Measurements from ENCODE around the gene NUDT10.

The NUDT10 gene

DNA sequence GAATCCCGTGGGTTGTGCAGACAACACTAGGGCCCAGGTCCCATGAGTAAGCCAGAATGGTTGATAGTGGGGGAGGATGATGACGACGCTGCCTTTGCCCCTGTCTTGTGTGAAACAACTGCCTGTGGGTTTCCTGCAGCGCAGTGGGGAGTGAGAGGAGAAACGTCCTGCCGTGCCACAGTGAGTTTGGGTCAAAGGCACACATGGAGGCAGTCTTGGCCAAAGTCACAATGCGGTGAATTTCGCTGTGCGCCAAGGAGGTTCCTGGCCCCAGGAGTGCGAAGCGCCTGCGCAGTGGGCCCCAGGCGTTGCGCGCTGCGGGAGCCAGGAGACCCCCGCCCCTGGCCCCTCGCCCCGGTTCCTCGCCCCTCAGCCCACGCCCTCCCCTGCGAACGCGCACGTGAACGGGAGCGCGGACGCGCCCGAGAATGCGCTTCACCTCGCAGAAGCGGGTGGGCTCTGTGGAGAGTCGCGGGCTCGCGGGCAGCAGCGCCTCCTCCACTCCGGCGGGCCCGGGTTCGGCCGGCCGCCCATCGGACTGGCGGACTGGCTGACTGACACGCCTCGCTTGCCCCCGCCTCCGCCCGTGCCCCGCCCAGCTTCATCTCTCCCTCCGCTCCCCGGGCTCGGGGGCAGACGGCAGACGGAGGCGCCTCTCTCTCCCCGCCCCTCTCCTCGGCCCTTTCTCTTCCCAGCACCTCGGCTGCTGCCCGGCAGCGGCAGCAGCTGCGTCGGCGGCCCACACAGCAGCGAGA, at the start of gene NUDT10:
TSS of gene NUDT10 (plus strand) at position 635 of the 755 bp plus-strand sequence. CDS start 144 bp downstream, outside the sequence.
- DNase-seq, result peak; percentile 75

DNA sequence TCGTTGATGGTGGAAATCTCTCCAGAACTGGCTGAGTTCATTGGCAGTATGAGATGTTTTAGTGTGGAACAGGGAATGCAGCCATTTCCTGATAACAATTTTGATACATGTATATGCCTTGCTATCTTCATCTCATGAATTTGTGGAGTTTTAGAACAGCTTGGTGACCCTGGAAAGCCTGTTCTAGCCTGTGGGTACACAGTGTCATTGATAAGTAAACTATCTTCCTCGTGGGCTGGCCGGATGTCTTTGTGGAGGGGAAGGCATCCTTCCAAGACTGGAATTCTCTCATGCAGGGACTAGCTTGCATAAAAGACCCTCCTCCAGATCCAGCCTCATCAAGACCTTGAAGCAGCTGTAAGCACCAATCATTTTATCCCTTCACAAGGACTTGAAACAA, 40.2 kb upstream of the NUDT10 start:
- DNase-seq, result no peak

DNA sequence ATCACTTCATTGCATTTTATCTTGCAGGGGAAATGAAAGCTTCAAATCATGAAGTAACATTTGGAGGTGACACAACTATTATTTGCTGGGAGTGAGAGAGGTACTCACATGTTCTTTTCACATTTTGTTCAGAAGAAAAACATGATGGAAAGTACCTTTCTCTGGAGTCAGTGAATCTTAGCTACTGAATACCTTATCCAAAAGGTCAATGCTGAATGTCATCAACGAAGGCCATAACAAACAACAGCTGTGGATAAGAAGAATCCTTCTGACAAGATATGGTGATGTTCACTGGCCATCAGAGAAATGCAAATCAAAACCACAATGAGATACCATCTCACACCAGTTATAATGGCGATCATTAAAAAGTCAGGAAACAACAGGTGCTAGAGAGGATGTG, 36.5 kb upstream of the NUDT10 start:
- DNase-seq, result no peak

DNA sequence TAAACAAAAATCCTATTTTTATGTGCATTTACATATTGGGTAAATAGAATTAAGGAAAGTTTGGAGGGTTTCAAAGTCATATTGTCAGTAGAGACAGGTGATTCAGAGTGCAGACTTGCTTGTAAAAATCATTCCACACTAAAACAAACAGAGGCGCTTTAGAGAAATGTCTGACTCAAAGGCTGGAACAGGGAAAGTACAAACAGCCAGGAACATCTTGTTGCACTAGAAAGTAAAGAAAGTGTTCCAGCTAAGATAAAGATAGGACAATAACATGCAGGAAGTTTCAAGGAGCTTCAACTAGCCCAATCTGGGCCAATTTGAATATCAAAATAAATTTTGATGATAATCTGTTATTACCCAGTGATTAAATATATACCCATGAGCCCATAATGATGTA, 16.4 kb upstream of the NUDT10 start:
- no peak for DNase-seq

DNA sequence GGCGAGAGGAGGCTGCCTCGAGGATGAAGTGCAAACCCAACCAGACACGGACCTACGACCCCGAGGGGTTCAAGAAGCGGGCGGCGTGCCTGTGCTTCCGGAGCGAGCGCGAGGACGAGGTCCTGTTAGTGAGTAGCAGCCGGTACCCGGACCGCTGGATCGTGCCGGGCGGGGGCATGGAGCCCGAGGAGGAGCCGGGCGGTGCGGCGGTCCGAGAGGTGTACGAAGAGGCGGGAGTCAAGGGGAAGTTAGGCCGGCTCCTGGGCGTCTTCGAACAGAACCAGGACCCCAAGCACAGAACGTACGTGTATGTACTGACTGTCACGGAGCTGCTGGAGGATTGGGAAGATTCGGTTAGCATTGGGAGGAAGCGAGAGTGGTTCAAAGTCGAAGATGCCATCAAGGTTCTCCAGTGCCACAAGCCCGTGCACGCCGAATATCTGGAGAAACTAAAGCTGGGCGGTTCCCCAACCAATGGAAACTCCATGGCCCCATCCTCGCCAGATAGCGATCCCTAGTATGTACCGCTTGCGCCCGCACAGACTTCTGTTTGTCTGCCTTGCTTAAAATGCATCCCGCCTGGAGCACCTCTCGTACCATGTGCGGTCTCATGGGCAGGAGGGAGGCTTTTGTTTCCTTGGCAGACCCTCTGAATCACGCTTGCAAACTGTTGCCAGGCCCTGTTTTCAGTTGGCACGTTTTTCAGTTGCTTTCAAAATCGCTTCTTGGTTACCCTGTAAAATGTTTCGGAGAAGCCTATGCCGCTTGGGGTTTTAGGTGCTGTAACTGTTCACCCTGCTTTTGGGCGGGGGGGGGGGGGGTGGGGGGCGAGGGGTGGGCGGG, 542 bp downstream of the NUDT10 start:
- DNase-seq, result peak; percentile 59

DNA sequence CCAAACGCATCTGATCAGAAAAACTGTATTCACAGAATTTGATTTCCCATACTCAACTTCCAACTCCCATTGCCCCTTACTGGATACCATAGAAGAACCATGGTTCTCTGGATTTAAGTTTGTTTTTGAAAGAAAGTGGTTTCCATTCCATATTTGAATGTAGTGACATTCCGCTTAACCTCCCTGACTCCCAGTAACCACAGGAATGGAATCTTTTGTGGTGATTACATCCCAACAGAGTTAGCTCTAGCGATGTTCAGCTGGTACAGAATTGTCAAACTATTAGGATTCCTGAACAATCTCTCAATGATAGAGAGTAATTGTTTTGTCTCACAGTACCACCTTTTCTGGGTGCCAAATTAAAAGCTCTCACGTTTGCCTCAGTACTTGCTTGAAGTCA, 1.7 kb downstream of the NUDT10 start:
- no peak for DNase-seq

DNA sequence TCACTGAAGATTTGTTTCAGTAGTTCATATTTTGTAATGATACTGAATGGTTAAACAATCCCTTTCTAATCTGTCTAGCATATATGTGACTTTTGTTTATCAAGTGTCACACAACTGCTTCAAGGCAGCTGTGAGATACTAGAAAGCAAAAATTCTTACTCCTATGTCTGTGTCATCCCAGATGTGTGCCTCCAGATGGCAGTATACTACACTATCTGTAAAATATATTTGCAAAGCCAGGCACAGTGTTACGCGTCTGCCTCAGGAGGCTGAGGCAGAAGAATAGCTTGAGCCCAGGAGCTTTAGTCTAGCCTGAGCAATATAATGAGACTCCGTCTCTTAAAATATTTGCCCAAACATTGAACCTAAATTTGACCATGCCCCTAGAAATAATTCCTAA, 4.0 kb downstream of the NUDT10 start:
- no peak for DNase-seq

DNA sequence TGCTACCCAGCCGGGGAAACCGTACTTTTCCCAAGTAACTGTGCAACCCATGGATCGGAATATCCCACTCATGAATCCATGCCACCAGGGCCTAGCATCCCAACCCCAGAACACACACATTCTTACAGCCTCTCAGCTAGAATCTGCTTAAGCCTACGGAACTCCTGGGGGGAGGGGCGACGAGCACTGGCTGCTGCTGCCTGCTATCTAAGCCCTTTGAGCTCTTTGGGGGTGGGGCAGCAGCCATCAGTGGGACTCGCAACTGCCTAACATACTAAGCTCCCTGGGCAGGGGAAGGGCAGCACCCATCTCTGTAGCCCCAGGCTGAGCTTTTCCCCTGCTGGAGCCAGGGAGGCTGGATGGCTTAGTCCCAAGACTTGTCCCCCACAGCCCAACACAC, 28.6 kb downstream of the NUDT10 start:
- no peak for DNase-seq

DNA sequence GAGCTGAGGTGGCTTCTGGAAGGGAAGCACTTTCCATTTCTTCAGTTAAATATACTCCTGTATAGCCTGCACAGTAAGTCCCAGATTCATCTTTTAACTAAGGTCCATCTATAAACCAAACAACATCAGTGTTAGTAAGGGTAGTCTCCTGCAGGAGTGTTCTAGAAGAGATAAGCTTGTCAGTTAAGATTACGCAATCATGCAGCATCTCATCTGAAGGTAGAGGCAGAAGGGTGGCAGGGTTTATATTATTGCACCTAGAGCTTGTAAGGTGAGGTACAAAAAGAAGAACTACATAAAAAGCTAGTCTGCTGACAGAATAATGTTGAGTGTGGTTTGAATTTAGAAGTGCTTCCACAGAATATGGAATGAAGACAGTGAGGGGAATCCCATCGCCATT, 44.0 kb downstream of the NUDT10 start:
- no peak for DNase-seq
